SK-N-SH (cell line): ENCODE data around the gene CYP27B1. TPM values are rescaled to one million over a fixed set of nuclear protein-coding genes. Genes with fewer than 3 reads are reported as not detected.

ENCODE experiments used
- CTCF ChIA-PET: fragments of 300-600, 350-600 bp; formaldehyde crosslinking; extraction: SDS; loops from one replicate; lab custom pipeline; 2021; lab: Yijun Ruan, JAX
- POLR2A ChIA-PET: fragments of 350-600 bp; sonication (Branson Sonifier 250); formaldehyde crosslinking; extraction: SDS; loops from one replicate; lab custom pipeline; 2020; ENCODE audit warnings: antibody characterized with exemption, inconsistent platforms; lab: Yijun Ruan, JAX
- DNase-seq: peaks from one replicate; pipeline ENCODE4 v3.0.0; 2012
- H2AFZ ChIP-seq: fragments of 200-600 bp; sonication (generic); 2 replicates; pipeline ENCODE4 v1.8.1; 2016; ENCODE audit warnings: antibody characterized with exemption, mild to moderate bottlenecking, low read depth
- H3F3A ChIP-seq: fragments of 200-600 bp; sonication (generic); replicated peaks from 2 replicates; pipeline ENCODE3; 2016; ENCODE audit warnings: antibody characterized with exemption, mild to moderate bottlenecking; ENCODE audit not compliant: insufficient read depth
- H3K27ac ChIP-seq, 2 experiments: fragments of 200-500 bp in 1 of 2; fragments of 200-600 bp in 1 of 2; sonication (Bioruptor generic) in 1 of 2; sonication (generic), shearing (Covaris generic) in 1 of 2; 2 replicates each; pipeline versions ENCODE4 v1.5.1 to v1.6.1; 2014 to 2016; ENCODE audit warnings: low read depth in 2 of 2, inconsistent platforms in 1 of 2, low read length in 1 of 2, mild to moderate bottlenecking in 1 of 2, mixed read lengths in 1 of 2
- H3K27me3 ChIP-seq: fragments of 200-600 bp; sonication (generic), shearing (Covaris generic); 2 replicates; pipeline ENCODE4 v1.6.1; 2016; ENCODE audit warnings: mixed run types; ENCODE audit not compliant: insufficient read depth
- H3K36me3 ChIP-seq, 2 experiments: fragments of 200-500 bp in 1 of 2; fragments of 200-600 bp in 1 of 2; sonication (Bioruptor generic) in 1 of 2; sonication (generic) in 1 of 2; replicated peaks in 1 of 2; 2 replicates each; pipeline versions ENCODE3 to v1.5.1; 2014 to 2016; ENCODE audit warnings: low read length in 1 of 2, mild to moderate bottlenecking in 1 of 2; ENCODE audit not compliant: insufficient read depth in 2 of 2, control insufficient read depth in 1 of 2
- H3K4me1 ChIP-seq, 2 experiments: fragments of 200-500 bp in 1 of 2; fragments of 200-600 bp in 1 of 2; sonication (Bioruptor generic) in 1 of 2; sonication (generic), shearing (Covaris generic) in 1 of 2; 2 replicates each; pipeline versions ENCODE4 v1.5.1 to v1.6.1; 2014 to 2016; ENCODE audit warnings: low read depth in 1 of 2, low read length in 1 of 2, mixed run types in 1 of 2; ENCODE audit not compliant: insufficient read depth in 2 of 2, control insufficient read depth in 1 of 2
- H3K4me2 ChIP-seq: fragments of 200-600 bp; sonication (generic), shearing (Covaris generic); 2 replicates; pipeline ENCODE4 v1.6.1; 2017; ENCODE audit warnings: mixed run types
- H3K4me3 ChIP-seq, 2 experiments: fragments of 200-500 bp in 1 of 2; fragments of 200-600 bp in 1 of 2; sonication (Bioruptor generic) in 1 of 2; sonication (generic), shearing (Covaris generic) in 1 of 2; 2 replicates each; pipeline versions ENCODE4 v1.5.1 to v1.8.1; 2014 to 2016; ENCODE audit warnings: low read depth in 2 of 2, inconsistent platforms in 1 of 2, low read length in 1 of 2, mild to moderate bottlenecking in 1 of 2, mixed read lengths in 1 of 2, moderate library complexity in 1 of 2
- H3K79me2 ChIP-seq: fragments of 200-600 bp; sonication (generic); 2 replicates; pipeline ENCODE4 v1.8.1; 2017; ENCODE audit warnings: mild to moderate bottlenecking; ENCODE audit not compliant: insufficient read depth
- H3K9ac ChIP-seq: fragments of 200-600 bp; sonication (generic); 2 replicates; pipeline ENCODE4 v1.6.1; 2017; ENCODE audit warnings: mixed run types
- H3K9me2 ChIP-seq: fragments of 200-600 bp; sonication (generic); 2 replicates; pipeline ENCODE4 v1.6.1; 2017; ENCODE audit warnings: mixed run types
- H3K9me3 ChIP-seq: fragments of 200-600 bp; sonication (generic); 2 replicates; pipeline ENCODE4 v1.6.1; 2017; ENCODE audit warnings: mixed run types, mild to moderate bottlenecking, moderate library complexity
- H4K20me1 ChIP-seq: fragments of 200-600 bp; sonication (generic); 2 replicates; pipeline ENCODE4 v1.6.1; 2017; ENCODE audit warnings: mild to moderate bottlenecking, mixed run types; ENCODE audit not compliant: insufficient read depth
- CHD2 ChIP-seq: fragments of 150-350 bp; IDR thresholded peaks from 2 replicates; pipeline ENCODE4 v1.6.1; 2018; ENCODE audit warnings: low read length; ENCODE audit not compliant: partially characterized antibody
- EP300 ChIP-seq, 2 experiments: IDR thresholded peaks; 2 replicates each; pipeline versions ENCODE4 v1.4.0 to v1.6.1; 2012; ENCODE audit warnings: borderline replicate concordance in 1 of 2, low read depth in 1 of 2, low read length in 1 of 2
- GATA2 ChIP-seq: sonication (generic); formaldehyde crosslinking; IDR thresholded peaks from 2 replicates; pipeline ENCODE4 v1.5.0; 2020; ENCODE audit warnings: mild to moderate bottlenecking, missing genetic modification reagents
- JUND ChIP-seq: IDR thresholded peaks from 2 replicates; pipeline ENCODE4 v1.4.0; 2012
- MXI1 ChIP-seq: IDR thresholded peaks from 2 replicates; pipeline ENCODE4 v1.6.1; 2012; ENCODE audit warnings: mild to moderate bottlenecking, low read depth, low read length, improper control_type of control experiment
- NFIC ChIP-seq: IDR thresholded peaks from 2 replicates; pipeline ENCODE4 v1.4.0; 2012; ENCODE audit warnings: borderline replicate concordance
- RCOR1 ChIP-seq: fragments of 150-350 bp; IDR thresholded peaks from 2 replicates; pipeline ENCODE4 v1.6.1; 2017; ENCODE audit warnings: antibody characterized with exemption, low read length
- RXRA ChIP-seq: IDR thresholded peaks from 2 replicates; pipeline ENCODE4 v1.4.0; 2012; ENCODE audit warnings: low read depth, mild to moderate bottlenecking, borderline replicate concordance
- SIN3A ChIP-seq: IDR thresholded peaks from 2 replicates; pipeline ENCODE4 v1.6.1; 2012; ENCODE audit warnings: low read depth, mild to moderate bottlenecking, low read length, moderate library complexity, borderline replicate concordance
- SMC3 ChIP-seq: IDR thresholded peaks from 2 replicates; pipeline ENCODE4 v1.6.1; 2012; ENCODE audit warnings: low read depth, low read length, improper control_type of control experiment
- TCF12 ChIP-seq: IDR thresholded peaks from 2 replicates; pipeline ENCODE4 v1.4.0; 2012
- TEAD4 ChIP-seq: IDR thresholded peaks from 2 replicates; pipeline ENCODE4 v1.4.0; 2012; ENCODE audit warnings: mild to moderate bottlenecking, borderline replicate concordance; ENCODE audit not compliant: insufficient read depth
- YY1 ChIP-seq: IDR thresholded peaks from 2 replicates; pipeline ENCODE4 v1.4.0; 2012; ENCODE audit warnings: low read depth, mild to moderate bottlenecking
- WGBS: methylation state at CpG from one replicate; pipeline ENCODE4 v1.1.6; 2017; ENCODE audit warnings: low lambda C conversion rate; 5-methylcytosine and 5-hydroxymethylcytosine counted together
- polyA plus RNA-seq, 3 experiments: library from polyadenylated mRNA; depleted of rRNA; stranded (reverse); fragments of >200 nt; gene quantifications; 2 replicates each; pipeline ENCODE4 v1.2.3, GENCODE V29; 2012
- TF ChIP-seq, protein P1 (sequence below): fragments of 150-350 bp; IDR thresholded peaks from 2 replicates; pipeline ENCODE4 v1.6.1; 2016; ENCODE audit warnings: mild to moderate bottlenecking, low read depth, low read length
- TF ChIP-seq, protein P2 (sequence below): IDR thresholded peaks from 2 replicates; pipeline ENCODE4 v1.4.0; 2012; ENCODE audit warnings: low read depth, borderline replicate concordance
- TF ChIP-seq, protein P3 (sequence below): IDR thresholded peaks from 2 replicates; pipeline ENCODE4 v1.4.0; 2012; ENCODE audit warnings: low read depth, borderline replicate concordance
- TF ChIP-seq, protein P4 (sequence below): IDR thresholded peaks from 2 replicates; pipeline ENCODE4 v1.4.0; 2012; ENCODE audit warnings: low read depth

Gene CYP27B1
- polyA plus RNA-seq, 1 of the 3 experiments (the other 2 are of a cell fraction), result 1.7 TPM

- TF ChIP-seq, protein P1, sequence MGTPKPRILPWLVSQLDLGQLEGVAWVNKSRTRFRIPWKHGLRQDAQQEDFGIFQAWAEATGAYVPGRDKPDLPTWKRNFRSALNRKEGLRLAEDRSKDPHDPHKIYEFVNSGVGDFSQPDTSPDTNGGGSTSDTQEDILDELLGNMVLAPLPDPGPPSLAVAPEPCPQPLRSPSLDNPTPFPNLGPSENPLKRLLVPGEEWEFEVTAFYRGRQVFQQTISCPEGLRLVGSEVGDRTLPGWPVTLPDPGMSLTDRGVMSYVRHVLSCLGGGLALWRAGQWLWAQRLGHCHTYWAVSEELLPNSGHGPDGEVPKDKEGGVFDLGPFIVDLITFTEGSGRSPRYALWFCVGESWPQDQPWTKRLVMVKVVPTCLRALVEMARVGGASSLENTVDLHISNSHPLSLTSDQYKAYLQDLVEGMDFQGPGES, result no peak
- TF ChIP-seq YY1 (no peak), EP300 (IDR thresholded peaks at IDR 0.05; ENCODE audit: borderline replicate concordance in 1 of 2, low read depth in 1 of 2, low read length in 1 of 2) (no peak)
These were observed 41.1 kb downstream of the CYP27B1 start (continued) for GRCh38 chr12:57725851-57726150.

DNA sequence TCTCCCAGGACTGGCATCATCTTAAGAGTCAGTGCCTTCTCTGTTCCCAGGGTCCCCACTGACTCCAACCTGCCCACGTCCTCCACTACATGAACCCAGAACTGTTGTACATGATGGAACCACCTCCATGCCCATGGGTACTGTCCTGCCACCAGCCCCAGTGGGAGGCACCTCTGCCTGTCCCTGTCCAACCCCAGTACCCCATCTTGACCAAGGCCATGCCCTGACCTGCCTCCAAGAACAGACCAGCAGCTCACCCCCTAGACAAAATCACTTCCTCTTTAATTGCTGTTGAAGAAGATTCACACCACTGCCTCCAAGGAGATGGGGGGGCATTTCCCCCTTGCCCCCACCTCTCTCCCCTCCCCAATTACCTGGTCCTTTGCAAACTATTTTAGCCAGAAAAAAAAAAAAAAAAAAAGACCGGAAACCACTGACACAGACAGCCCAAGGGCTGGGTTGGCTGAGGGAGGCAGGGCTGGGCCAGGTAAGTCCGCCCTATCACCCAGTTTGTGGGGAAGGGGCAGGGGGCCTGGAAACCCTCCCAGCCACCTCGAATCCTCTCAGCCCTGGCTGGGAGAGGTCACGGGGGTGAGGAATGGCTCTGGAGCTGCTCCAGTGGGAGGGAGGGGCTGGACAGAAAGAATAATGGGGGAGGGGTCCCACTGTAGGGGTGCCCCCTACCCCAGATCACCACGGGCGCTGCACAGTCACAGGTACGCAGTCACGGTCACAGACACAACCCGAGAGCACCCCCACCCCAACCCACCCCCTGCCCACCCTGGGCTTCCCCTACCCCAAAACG, 41.7 kb downstream of the CYP27B1 start:
- 76% methylated on average over 8 of the region's 11 CpGs for WGBS
- H3K27ac ChIP-seq, result no peak overlapping the region
- no peak overlapping the region for H3K4me3 ChIP-seq
- POLR2A ChIA-PET, result interaction anchor here (0.9 to 3.6 kb wide), 3 partner anchors 11 to 114 kb away, joined by 3 to 21 read pairs (median 18); partner anchors contain the start of genes ARHGEF25 and TSPAN31
- no peaks in the 10 kb centered on the region for H3K27me3 ChIP-seq
- no peaks in the 10 kb centered on the region for H3K9me3 ChIP-seq
- H3K9ac ChIP-seq, result no peak overlapping the region
- H3K4me1 ChIP-seq, result peaks cover 0 to 8% of the 10 kb centered on the region in 2 experiments; a peak in 1 of 4 replicates
- peaks cover 3 to 23% of the 10 kb centered on the region in 2 experiments for H3K36me3 ChIP-seq
- H2AFZ ChIP-seq, result no peak overlapping the region
- no peak for DNase-seq
- H4K20me1 ChIP-seq, result no peaks in the 10 kb centered on the region
- no peaks in the 10 kb centered on the region for H3K79me2 ChIP-seq
- no peaks in the 10 kb centered on the region for H3K9me2 ChIP-seq
- TF ChIP-seq NFIC (no peak), MXI1 (no peak), SMC3 (no peak), RXRA (no peak), SIN3A (no peak), TEAD4 (no peak), GATA2 (CRISPR knock-in tag) (no peak), RCOR1 (no peak), TCF12 (no peak), CHD2 (no peak), JUND (no peak)
- TF ChIP-seq, protein P2, sequence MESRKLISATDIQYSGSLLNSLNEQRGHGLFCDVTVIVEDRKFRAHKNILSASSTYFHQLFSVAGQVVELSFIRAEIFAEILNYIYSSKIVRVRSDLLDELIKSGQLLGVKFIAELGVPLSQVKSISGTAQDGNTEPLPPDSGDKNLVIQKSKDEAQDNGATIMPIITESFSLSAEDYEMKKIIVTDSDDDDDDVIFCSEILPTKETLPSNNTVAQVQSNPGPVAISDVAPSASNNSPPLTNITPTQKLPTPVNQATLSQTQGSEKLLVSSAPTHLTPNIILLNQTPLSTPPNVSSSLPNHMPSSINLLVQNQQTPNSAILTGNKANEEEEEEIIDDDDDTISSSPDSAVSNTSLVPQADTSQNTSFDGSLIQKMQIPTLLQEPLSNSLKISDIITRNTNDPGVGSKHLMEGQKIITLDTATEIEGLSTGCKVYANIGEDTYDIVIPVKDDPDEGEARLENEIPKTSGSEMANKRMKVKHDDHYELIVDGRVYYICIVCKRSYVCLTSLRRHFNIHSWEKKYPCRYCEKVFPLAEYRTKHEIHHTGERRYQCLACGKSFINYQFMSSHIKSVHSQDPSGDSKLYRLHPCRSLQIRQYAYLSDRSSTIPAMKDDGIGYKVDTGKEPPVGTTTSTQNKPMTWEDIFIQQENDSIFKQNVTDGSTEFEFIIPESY, result no peak
- TF ChIP-seq, protein P3, sequence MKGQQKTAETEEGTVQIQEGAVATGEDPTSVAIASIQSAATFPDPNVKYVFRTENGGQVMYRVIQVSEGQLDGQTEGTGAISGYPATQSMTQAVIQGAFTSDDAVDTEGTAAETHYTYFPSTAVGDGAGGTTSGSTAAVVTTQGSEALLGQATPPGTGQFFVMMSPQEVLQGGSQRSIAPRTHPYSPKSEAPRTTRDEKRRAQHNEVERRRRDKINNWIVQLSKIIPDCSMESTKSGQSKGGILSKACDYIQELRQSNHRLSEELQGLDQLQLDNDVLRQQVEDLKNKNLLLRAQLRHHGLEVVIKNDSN, result no peak
- TF ChIP-seq, protein P4, sequence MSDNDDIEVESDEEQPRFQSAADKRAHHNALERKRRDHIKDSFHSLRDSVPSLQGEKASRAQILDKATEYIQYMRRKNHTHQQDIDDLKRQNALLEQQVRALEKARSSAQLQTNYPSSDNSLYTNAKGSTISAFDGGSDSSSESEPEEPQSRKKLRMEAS, result no peak
- peaks cover 18% of the 10 kb centered on the region for H3F3A ChIP-seq
- CTCF ChIA-PET, result interaction anchor here (0.7 to 9.4 kb wide), 24 partner anchors 9 to 221 kb away, joined by 3 to 133 read pairs (median 5); partner anchors contain the start of genes AGAP2, B4GALNT1, CDK4 and OS9
- H3K4me2 ChIP-seq, result no peak overlapping the region
